Activated naive CD8-positive, alpha-beta T cell treated with anti-CD3 and anti-CD28 coated beads, Interleukin-2, amount 10 ng/mL, durations not matched to agents 7 days and 5 days (primary cell): ENCODE measurements around the gene CACHD1. TPM values are rescaled to one million over a fixed set of nuclear protein-coding genes. Genes with fewer than 3 reads are reported as not detected.
"Not testable (repeated sequence)": the region's sequence is repeated elsewhere in the genome, so short reads cannot be mapped to it uniquely, and the experiment has no call there.

ENCODE experiments used
- ATAC-seq: fragments of 150-1000 bp; cut with Tn5 transposase; one replicate; pipeline ENCODE4 v1.10.0; 2021; ENCODE audit warnings: low read depth, moderate library complexity
- POLR2A ChIA-PET: fragments of 350-600 bp; sonication (Branson Sonifier 250); formaldehyde crosslinking; loops from one replicate; lab custom pipeline; 2021; ENCODE audit warnings: antibody characterized with exemption; lab: Charles Lee
- DNase-seq: peaks from one replicate; pipeline ENCODE4 v3.0.0; 2021
- H3K27ac Mint-ChIP-seq: one replicate; pipeline ENCODE4 v1.8.0; 2022; ENCODE audit warnings: mild to moderate bottlenecking, mixed read lengths
- H3K27me3 Mint-ChIP-seq: one replicate; pipeline ENCODE4 v1.8.0; 2022; ENCODE audit warnings: mild to moderate bottlenecking, moderate library complexity, mixed read lengths
- H3K36me3 Mint-ChIP-seq: one replicate; pipeline ENCODE4 v1.8.0; 2021; ENCODE audit warnings: mild to moderate bottlenecking, mixed read lengths
- H3K4me1 Mint-ChIP-seq: one replicate; pipeline ENCODE4 v1.8.0; 2021; ENCODE audit warnings: mixed read lengths
- H3K4me3 Mint-ChIP-seq: one replicate; pipeline ENCODE4 v1.8.0; 2022; ENCODE audit warnings: mild to moderate bottlenecking, moderate library complexity, mixed read lengths
- H3K9me3 Mint-ChIP-seq: one replicate; pipeline ENCODE4 v1.8.0; 2021; ENCODE audit warnings: mixed read lengths
- total RNA-seq, 2 experiments: library from RNA; stranded (reverse); gene quantifications; one replicate each; pipeline ENCODE4 v1.2.3, GENCODE V29; 2021

CACHD1 gene
- total RNA-seq, 2 experiments from 2014 or later: 0.82 to 0.91 TPM

GRCh38 chr1:64692911-64693310 lies 223.0 kb downstream of the CACHD1 start:
- H3K36me3 Mint-ChIP-seq: no peaks in the 10 kb centered on the region
- no peak overlapping the region for H3K27ac Mint-ChIP-seq
- no peak overlapping the region for H3K4me3 Mint-ChIP-seq
- peaks cover 4% of the 10 kb centered on the region for H3K4me1 Mint-ChIP-seq
- DNase-seq (no peak), ATAC-seq (no peak)
- H3K9me3 Mint-ChIP-seq: no peaks in the 10 kb centered on the region
- H3K27me3 Mint-ChIP-seq: no peaks in the 10 kb centered on the region
- POLR2A ChIA-PET: no interaction called here

- Mint-ChIP-seq H3K36me3 (no peaks in the 10 kb centered on the region), H3K27me3 (no peaks in the 10 kb centered on the region), H3K27ac (no peak overlapping the region), H3K9me3 (no peaks in the 10 kb centered on the region), H3K4me3 (no peak overlapping the region), H3K4me1 (peaks cover 4% of the 10 kb centered on the region)
- DNase-seq (no peak), ATAC-seq (no peak)
- POLR2A ChIA-PET: no interaction called here
These were observed 223.5 kb downstream of the CACHD1 start for GRCh38 chr1:64693406-64693805.

GRCh38 chr1:64696879-64697278 lies 226.9 kb downstream of the CACHD1 start:
- no peaks in the 10 kb centered on the region for H3K36me3 Mint-ChIP-seq
- H3K9me3 Mint-ChIP-seq: no peaks in the 10 kb centered on the region
- DNase-seq: no peak
- POLR2A ChIA-PET: no interaction called here
- no peaks in the 10 kb centered on the region for H3K4me1 Mint-ChIP-seq
- no peaks in the 10 kb centered on the region for H3K27me3 Mint-ChIP-seq
- no peak for ATAC-seq
- no peak overlapping the region for H3K27ac Mint-ChIP-seq
- H3K4me3 Mint-ChIP-seq: no peak overlapping the region

- ATAC-seq: no peak
- H3K27ac Mint-ChIP-seq: no peak overlapping the region
- peaks cover 3% of the 10 kb centered on the region for H3K27me3 Mint-ChIP-seq
- H3K4me1 Mint-ChIP-seq: no peaks in the 10 kb centered on the region
- POLR2A ChIA-PET: no interaction called here
- DNase-seq: no peak
- no peaks in the 10 kb centered on the region for H3K36me3 Mint-ChIP-seq
- H3K9me3 Mint-ChIP-seq: no peaks in the 10 kb centered on the region
- H3K4me3 Mint-ChIP-seq: no peak overlapping the region
These were observed 229.4 kb downstream of the CACHD1 start for GRCh38 chr1:64699327-64699726.

GRCh38 chr1:64701071-64701470 lies 231.1 kb downstream of the CACHD1 start:
- Mint-ChIP-seq H3K9me3 (no peaks in the 10 kb centered on the region), H3K27me3 (peaks cover 9% of the 10 kb centered on the region), H3K4me1 (no peaks in the 10 kb centered on the region), H3K27ac (no peak overlapping the region), H3K36me3 (no peaks in the 10 kb centered on the region), H3K4me3 (no peak overlapping the region)
- ATAC-seq (no peak), DNase-seq (no peak)
- POLR2A ChIA-PET: interaction anchor here (0.7 kb wide), 1 partner anchor 259 kb away, joined by 3 read pairs; no protein-coding TSS in a partner anchor

- POLR2A ChIA-PET: interaction anchor here (0.7 kb wide), 1 partner anchor 260 kb away, joined by 3 read pairs; no protein-coding TSS in a partner anchor
- Mint-ChIP-seq H3K9me3 (no peaks in the 10 kb centered on the region), H3K27ac (no peak overlapping the region), H3K27me3 (peaks cover 9% of the 10 kb centered on the region), H3K4me1 (no peaks in the 10 kb centered on the region), H3K4me3 (no peak overlapping the region), H3K36me3 (no peaks in the 10 kb centered on the region)
- DNase-seq (no peak), ATAC-seq (no peak)
These were observed 232.0 kb downstream of the CACHD1 start for GRCh38 chr1:64701886-64702285.

GRCh38 chr1:64702670-64703069 lies 232.7 kb downstream of the CACHD1 start:
- POLR2A ChIA-PET, H3K4me1 Mint-ChIP-seq, H3K9me3 Mint-ChIP-seq, H3K27ac Mint-ChIP-seq, ATAC-seq, H3K4me3 Mint-ChIP-seq, H3K36me3 Mint-ChIP-seq, H3K27me3 Mint-ChIP-seq, DNase-seq: not testable (repeated sequence)

GRCh38 chr1:64703600-64703999 lies 233.7 kb downstream of the CACHD1 start:
- H3K9me3 Mint-ChIP-seq: no peaks in the 10 kb centered on the region
- no peak overlapping the region for H3K4me3 Mint-ChIP-seq
- ATAC-seq: no peak

GRCh38 chr1:64705591-64705990 lies 235.7 kb downstream of the CACHD1 start:
- ATAC-seq (no peak), DNase-seq (no peak)
- no peak overlapping the region for H3K4me3 Mint-ChIP-seq
- H3K27me3 Mint-ChIP-seq: peaks cover 9% of the 10 kb centered on the region
- H3K27ac Mint-ChIP-seq: no peak overlapping the region
- H3K4me1 Mint-ChIP-seq: no peaks in the 10 kb centered on the region
- POLR2A ChIA-PET: no interaction called here
- no peaks in the 10 kb centered on the region for H3K36me3 Mint-ChIP-seq
- no peaks in the 10 kb centered on the region for H3K9me3 Mint-ChIP-seq

More at GRCh38 chr1:64703600-64703999, 233.7 kb downstream of the CACHD1 start:
- no peak for DNase-seq
- H3K27me3 Mint-ChIP-seq: peaks cover 9% of the 10 kb centered on the region
- no peaks in the 10 kb centered on the region for H3K36me3 Mint-ChIP-seq
- no peaks in the 10 kb centered on the region for H3K4me1 Mint-ChIP-seq
- no peak overlapping the region for H3K27ac Mint-ChIP-seq
- POLR2A ChIA-PET: no interaction called here

GRCh38 chr1:64711266-64711665 lies 241.3 kb downstream of the CACHD1 start:
- Mint-ChIP-seq H3K4me1 (no peaks in the 10 kb centered on the region), H3K27me3 (peaks cover 3% of the 10 kb centered on the region), H3K4me3 (no peak overlapping the region), H3K9me3 (no peaks in the 10 kb centered on the region), H3K36me3 (no peaks in the 10 kb centered on the region), H3K27ac (no peak overlapping the region)
- POLR2A ChIA-PET: no interaction called here
- DNase-seq (no peak), ATAC-seq (no peak)

- POLR2A ChIA-PET: no interaction called here
- H3K27ac Mint-ChIP-seq: no peak overlapping the region
- no peaks in the 10 kb centered on the region for H3K9me3 Mint-ChIP-seq
- no peaks in the 10 kb centered on the region for H3K36me3 Mint-ChIP-seq
- ATAC-seq (no peak), DNase-seq (no peak)
- no peaks in the 10 kb centered on the region for H3K4me1 Mint-ChIP-seq
- H3K27me3 Mint-ChIP-seq: peaks cover 3% of the 10 kb centered on the region
- no peak overlapping the region for H3K4me3 Mint-ChIP-seq
These were observed 242.1 kb downstream of the CACHD1 start for GRCh38 chr1:64712049-64712448.

- Mint-ChIP-seq H3K9me3 (peaks cover 3% of the 10 kb centered on the region), H3K4me3 (no peak overlapping the region), H3K4me1 (no peaks in the 10 kb centered on the region), H3K36me3 (no peaks in the 10 kb centered on the region), H3K27me3 (peaks cover 14% of the 10 kb centered on the region), H3K27ac (no peak overlapping the region)
- no peak for DNase-seq
- POLR2A ChIA-PET: no interaction called here
- ATAC-seq: no peak
These were observed 245.3 kb downstream of the CACHD1 start for GRCh38 chr1:64715186-64715585.

- DNase-seq (no peak), ATAC-seq (no peak)
- Mint-ChIP-seq H3K36me3 (no peaks in the 10 kb centered on the region), H3K9me3 (peaks cover 7% of the 10 kb centered on the region), H3K4me3 (no peak overlapping the region), H3K4me1 (no peaks in the 10 kb centered on the region), H3K27ac (no peak overlapping the region), H3K27me3 (peaks cover 22% of the 10 kb centered on the region)
- POLR2A ChIA-PET: no interaction called here
These were observed 251.2 kb downstream of the CACHD1 start for GRCh38 chr1:64721135-64721534.

GRCh38 chr1:64721576-64722145 lies 251.7 kb downstream of the CACHD1 start:
- no peak overlapping the region for H3K4me3 Mint-ChIP-seq
- H3K27me3 Mint-ChIP-seq: peaks cover 22% of the 10 kb centered on the region
- no peaks in the 10 kb centered on the region for H3K4me1 Mint-ChIP-seq
- no peak overlapping the region for H3K27ac Mint-ChIP-seq
- POLR2A ChIA-PET: no interaction called here
- H3K9me3 Mint-ChIP-seq: peaks cover 7% of the 10 kb centered on the region
- DNase-seq (no peak), ATAC-seq (no peak)
- H3K36me3 Mint-ChIP-seq: no peaks in the 10 kb centered on the region
